Mesendoderm (in vitro differentiated cells): ENCODE results near the gene S100G.
A peak's percentile ranks its signal among the peaks of the same experiment; 100 is the strongest.
"Not testable (repeated sequence)": the region's sequence is repeated elsewhere in the genome, so short reads cannot be mapped to it uniquely, and the experiment has no call there.

Source experiments
- DNase-seq: peaks from one replicate; pipeline ENCODE4 v3.0.0; 2013
- H2AK5ac ChIP-seq: 2 replicates; pipeline ENCODE4 v1.6.1; 2013; ENCODE audit warnings: low read length, inconsistent platforms
- H2BK120ac ChIP-seq: 2 replicates; pipeline ENCODE4 v1.6.1; 2013; ENCODE audit warnings: low read depth, mild to moderate bottlenecking, low read length, moderate library complexity, mixed read lengths
- H2BK15ac ChIP-seq: replicated peaks from 2 replicates; pipeline ENCODE4 v1.6.1; 2013; ENCODE audit warnings: low read depth, mild to moderate bottlenecking, moderate library complexity
- H2BK5ac ChIP-seq: 2 replicates; pipeline ENCODE4 v1.6.1; 2013; ENCODE audit warnings: low read length, inconsistent platforms
- H3K18ac ChIP-seq: 2 replicates; pipeline ENCODE4 v1.6.1; 2013; ENCODE audit warnings: mild to moderate bottlenecking, low read length, mixed read lengths
- H3K23ac ChIP-seq: one replicate; pipeline ENCODE4 v1.6.1; 2013; ENCODE audit warnings: low read length
- H3K27ac ChIP-seq: 2 replicates; pipeline ENCODE4 v1.5.1; 2013; ENCODE audit warnings: low read depth, mild to moderate bottlenecking, inconsistent platforms, low read length, moderate library complexity
- H3K27me3 ChIP-seq: 2 replicates; pipeline ENCODE4 v1.6.1; 2013; ENCODE audit warnings: low read length, control low read depth, mild to moderate bottlenecking, inconsistent platforms; ENCODE audit not compliant: insufficient read depth, poor library complexity
- H3K36me3 ChIP-seq: 2 replicates; pipeline ENCODE4 v1.6.1; 2013; ENCODE audit warnings: low read length, inconsistent platforms; ENCODE audit not compliant: control insufficient read depth, insufficient read depth
- H3K4ac ChIP-seq: one replicate; pipeline ENCODE4 v1.6.1; 2013; ENCODE audit warnings: low read depth, mild to moderate bottlenecking, low read length, moderate library complexity
- H3K4me1 ChIP-seq: 2 replicates; pipeline ENCODE4 v1.6.1; 2013; ENCODE audit warnings: low read depth, low read length, inconsistent platforms; ENCODE audit not compliant: control insufficient read depth
- H3K4me2 ChIP-seq: 2 replicates; pipeline ENCODE4 v1.6.1; 2013; ENCODE audit warnings: low read length
- H3K4me3 ChIP-seq: 2 replicates; pipeline ENCODE4 v1.5.1; 2013; ENCODE audit warnings: mild to moderate bottlenecking, low read length
- H3K56ac ChIP-seq: one replicate; pipeline ENCODE4 v1.6.1; 2013; ENCODE audit warnings: low read length
- H3K79me1 ChIP-seq: 2 replicates; pipeline ENCODE4 v1.6.1; 2013; ENCODE audit warnings: low read length, inconsistent platforms
- H3K79me2 ChIP-seq: 2 replicates; pipeline ENCODE4 v1.6.1; 2013; ENCODE audit warnings: mild to moderate bottlenecking, low read length; ENCODE audit not compliant: control insufficient read depth, insufficient read depth
- H3K9ac ChIP-seq: 2 replicates; pipeline ENCODE4 v1.6.1; 2013; ENCODE audit warnings: low read length, inconsistent platforms
- H4K5ac ChIP-seq: one replicate; pipeline ENCODE4 v1.6.1; 2013; ENCODE audit warnings: low read length
- H4K8ac ChIP-seq: one replicate; pipeline ENCODE4 v1.6.1; 2013; ENCODE audit warnings: low read depth, mild to moderate bottlenecking, control low read depth, low read length, moderate library complexity
- WGBS: extraction: QIAGEN DNeasy Blood & Tissue Kit; methylation state at CpG from one replicate; pipeline ENCODE4 v1.1.7; 2013; ENCODE audit warnings: low lambda C conversion rate, missing lambda C conversion rate; ENCODE audit not compliant: insufficient coverage; ENCODE audit errors: extremely low coverage; 5-methylcytosine and 5-hydroxymethylcytosine counted together

Gene S100G

DNA sequence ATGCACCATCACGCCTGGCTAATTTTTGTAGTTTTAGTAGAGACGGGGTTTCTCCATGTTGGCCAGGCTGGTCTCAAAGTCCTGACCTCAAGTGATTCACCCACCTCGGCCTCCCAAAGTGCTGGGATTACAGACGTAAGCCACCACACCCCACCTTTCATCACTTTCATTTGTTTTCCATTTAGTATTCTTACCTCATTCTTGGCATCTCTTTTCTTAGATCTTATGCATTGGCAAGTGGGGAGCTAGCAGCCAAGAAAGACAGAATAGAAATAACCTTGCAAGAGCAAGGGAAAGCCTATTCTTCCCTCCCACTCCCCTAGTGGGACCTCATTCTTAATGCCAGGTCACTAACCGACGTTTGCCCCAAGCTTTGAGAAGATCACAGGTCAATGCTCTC is 21.4 kb upstream of the S100G start:
- H3K18ac ChIP-seq, H2BK15ac ChIP-seq, DNase-seq, H3K4ac ChIP-seq, H3K23ac ChIP-seq, H3K27me3 ChIP-seq, H4K8ac ChIP-seq, H3K79me2 ChIP-seq, H4K5ac ChIP-seq, H3K4me1 ChIP-seq, H3K56ac ChIP-seq, H3K4me2 ChIP-seq, H3K79me1 ChIP-seq, H3K36me3 ChIP-seq, H3K9ac ChIP-seq, H2BK5ac ChIP-seq, H2BK120ac ChIP-seq, H2AK5ac ChIP-seq, H3K4me3 ChIP-seq, H3K27ac ChIP-seq: not testable (repeated sequence)
- WGBS = no CpG with 5 or more reads among the region's 6 CpGs

DNA sequence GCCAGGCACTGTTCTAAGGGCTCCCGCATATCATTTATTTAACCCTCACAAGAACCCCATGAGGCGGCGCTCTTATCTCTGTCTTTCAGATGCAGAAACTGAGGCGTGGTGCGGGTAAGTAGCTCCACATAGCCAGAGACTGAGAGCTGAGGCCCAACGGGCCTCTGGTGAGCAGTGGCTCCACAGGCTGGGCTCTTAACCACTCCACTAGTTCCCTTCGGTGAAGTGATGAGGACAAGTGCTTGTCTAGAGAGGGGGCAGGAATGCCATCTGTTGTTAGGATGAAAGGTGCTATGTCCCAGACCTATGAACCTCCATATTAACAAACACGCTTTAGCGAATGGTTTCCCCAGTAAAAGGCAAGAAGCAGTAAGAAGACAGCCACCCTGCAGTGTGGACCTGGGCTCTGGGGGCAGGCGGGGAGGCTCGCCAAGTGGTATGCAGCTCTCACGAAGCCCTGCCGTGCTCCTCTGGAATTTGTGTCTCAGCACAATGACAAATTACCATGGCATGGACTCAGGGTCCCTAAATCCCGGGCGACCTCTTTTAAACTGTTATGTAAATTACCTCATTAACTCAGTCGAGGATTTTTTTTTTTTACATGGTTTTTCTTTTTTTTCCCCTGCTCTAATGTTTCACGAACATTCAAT is 20.9 kb upstream of the S100G start:
- H3K4ac ChIP-seq = no peak overlapping the region
- H3K9ac ChIP-seq = no peak overlapping the region
- no peaks in the 10 kb centered on the region for H3K79me2 ChIP-seq
- H4K8ac ChIP-seq = no peak overlapping the region
- WGBS = no CpG with 5 or more reads among the region's 17 CpGs
- H3K27ac ChIP-seq = no peak overlapping the region
- H3K36me3 ChIP-seq = no peaks in the 10 kb centered on the region
- no peak overlapping the region for H2BK5ac ChIP-seq
- no peak overlapping the region for H3K18ac ChIP-seq
- no peak overlapping the region for H3K23ac ChIP-seq
- H3K79me1 ChIP-seq = no peaks in the 10 kb centered on the region
- H2BK120ac ChIP-seq = no peak overlapping the region
- H3K27me3 ChIP-seq = no peaks in the 10 kb centered on the region
- H3K4me1 ChIP-seq = peaks cover 2% of the 10 kb centered on the region
- H3K56ac ChIP-seq = peak overlapping the region; percentile 7
- H3K4me2 ChIP-seq = no peak overlapping the region
- H2AK5ac ChIP-seq = no peak overlapping the region
- peak; percentile 85 for DNase-seq
- H3K4me3 ChIP-seq = no peak overlapping the region
- H4K5ac ChIP-seq = no peak overlapping the region
- H2BK15ac ChIP-seq = no peak overlapping the region

DNA sequence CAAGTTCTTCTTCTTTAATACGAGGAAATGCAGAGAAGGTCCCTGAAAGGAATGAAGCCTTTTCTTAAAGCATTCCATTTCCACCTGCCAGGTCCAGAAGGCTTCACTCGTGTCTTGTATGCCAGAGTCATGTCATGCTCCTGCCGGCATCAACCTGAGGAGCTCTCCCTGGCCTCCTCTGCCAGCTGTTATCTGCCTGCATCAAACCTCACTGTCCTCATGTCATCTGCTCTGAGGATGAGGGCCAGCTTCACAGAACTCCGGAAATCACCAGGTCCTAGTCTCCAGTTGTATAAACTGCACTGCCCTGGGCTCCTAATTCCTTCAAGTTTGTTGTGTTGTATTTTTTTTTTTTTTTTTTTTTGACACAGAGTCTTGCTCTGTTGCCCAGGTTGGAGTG is 20.0 kb upstream of the S100G start:
- no peak overlapping the region for H2BK15ac ChIP-seq
- H4K8ac ChIP-seq = no peak overlapping the region
- no peaks in the 10 kb centered on the region for H3K79me1 ChIP-seq
- no peak overlapping the region for H3K23ac ChIP-seq
- H3K79me2 ChIP-seq = no peaks in the 10 kb centered on the region
- H3K9ac ChIP-seq = no peak overlapping the region
- H3K4me2 ChIP-seq = no peak overlapping the region
- H3K4ac ChIP-seq = no peak overlapping the region
- H2BK5ac ChIP-seq = no peak overlapping the region
- H3K36me3 ChIP-seq = no peaks in the 10 kb centered on the region
- H2AK5ac ChIP-seq = no peak overlapping the region
- no peak overlapping the region for H4K5ac ChIP-seq
- peak; percentile 16 for DNase-seq
- H2BK120ac ChIP-seq = no peak overlapping the region
- H3K4me1 ChIP-seq = peaks cover 2% of the 10 kb centered on the region
- no peak overlapping the region for H3K18ac ChIP-seq
- no peaks in the 10 kb centered on the region for H3K27me3 ChIP-seq
- H3K4me3 ChIP-seq = no peak overlapping the region
- no CpG with 5 or more reads among the region's 4 CpGs for WGBS
- H3K56ac ChIP-seq = no peak overlapping the region
- peak overlapping the region; percentile 19 for H3K27ac ChIP-seq

DNA sequence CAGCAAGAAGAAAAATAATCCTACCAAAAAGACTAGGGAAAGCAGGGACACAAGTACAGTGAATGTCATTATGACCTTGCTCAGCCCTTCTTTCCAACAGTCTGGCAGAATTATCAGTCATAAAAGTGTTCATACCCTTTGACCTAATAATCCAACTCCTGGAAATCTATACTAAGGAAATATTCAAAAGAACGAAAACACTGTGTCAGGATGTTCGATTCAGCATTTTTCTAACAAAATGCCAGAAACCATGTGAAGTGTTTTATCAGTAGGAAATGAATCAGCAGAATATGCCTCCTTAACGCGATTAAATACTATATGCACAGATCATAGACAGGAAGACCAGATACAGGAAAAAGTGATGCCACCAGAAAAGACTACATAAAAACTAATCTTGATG is 16.2 kb upstream of the S100G start:
- H3K23ac ChIP-seq = no peak overlapping the region
- no peak overlapping the region for H3K9ac ChIP-seq
- H3K56ac ChIP-seq = no peak overlapping the region
- H3K79me1 ChIP-seq = no peaks in the 10 kb centered on the region
- no peak overlapping the region for H3K27ac ChIP-seq
- H3K18ac ChIP-seq = no peak overlapping the region
- H3K4me1 ChIP-seq = no peaks in the 10 kb centered on the region
- no peak for DNase-seq
- H4K8ac ChIP-seq = no peak overlapping the region
- no peak overlapping the region for H2BK15ac ChIP-seq
- H2AK5ac ChIP-seq = no peak overlapping the region
- H3K36me3 ChIP-seq = no peaks in the 10 kb centered on the region
- no peaks in the 10 kb centered on the region for H3K27me3 ChIP-seq
- H2BK5ac ChIP-seq = no peak overlapping the region
- H2BK120ac ChIP-seq = no peak overlapping the region
- H3K79me2 ChIP-seq = no peaks in the 10 kb centered on the region
- no peak overlapping the region for H3K4ac ChIP-seq
- no CpG with 5 or more reads among the region's 4 CpGs for WGBS
- no peak overlapping the region for H3K4me2 ChIP-seq
- H4K5ac ChIP-seq = no peak overlapping the region
- H3K4me3 ChIP-seq = no peak overlapping the region

DNA sequence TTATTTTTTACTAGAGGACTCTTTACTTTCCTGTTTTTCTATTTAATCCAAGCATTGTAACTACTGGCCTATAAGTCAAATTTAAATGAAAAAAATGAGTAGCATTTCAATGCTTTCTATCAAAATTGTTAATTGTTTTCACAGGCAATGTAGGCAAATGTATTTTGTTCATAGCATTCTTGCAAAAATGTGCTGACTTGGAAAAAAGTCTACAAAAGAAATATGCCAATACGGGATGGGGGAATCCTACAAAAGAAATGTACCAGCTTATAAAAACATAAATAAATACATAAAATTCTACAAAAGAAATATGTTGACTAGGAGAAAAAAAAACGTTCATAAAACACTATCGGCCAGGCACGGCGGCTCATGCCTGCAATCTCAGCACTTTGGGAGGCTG is 14.9 kb upstream of the S100G start:
- H3K9ac ChIP-seq = no peak overlapping the region
- no CpG with 5 or more reads among the region's 5 CpGs for WGBS

DNA sequence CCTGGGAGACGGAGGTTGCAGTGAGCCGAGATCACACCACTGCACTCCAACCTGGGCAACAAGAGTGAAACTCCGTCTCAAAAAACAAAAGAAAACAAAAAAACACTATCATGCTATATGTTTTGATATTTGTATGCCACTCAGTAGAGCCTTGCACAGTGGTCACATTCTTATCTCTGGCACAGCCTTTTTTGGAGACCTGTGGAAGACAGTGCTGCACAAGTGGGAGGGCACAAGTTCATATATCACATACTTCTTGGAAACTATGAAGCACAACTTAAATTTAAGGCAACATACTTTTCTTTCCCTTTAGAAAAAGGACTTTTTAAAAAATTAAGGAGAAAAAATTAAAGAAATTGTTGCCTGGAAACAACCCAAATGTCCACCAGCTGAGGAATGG is 14.4 kb upstream of the S100G start:
- no peaks in the 10 kb centered on the region for H3K4me1 ChIP-seq
- no peak overlapping the region for H3K9ac ChIP-seq
- H3K79me1 ChIP-seq = no peaks in the 10 kb centered on the region
- no peak overlapping the region for H4K5ac ChIP-seq
- WGBS = no CpG with 5 or more reads among the region's 3 CpGs
- H3K18ac ChIP-seq = no peak overlapping the region
- DNase-seq = no peak
- H4K8ac ChIP-seq = no peak overlapping the region
- no peak overlapping the region for H3K4me2 ChIP-seq
- H3K56ac ChIP-seq = no peak overlapping the region
- H2BK15ac ChIP-seq = no peak overlapping the region
- no peak overlapping the region for H3K4ac ChIP-seq
- no peaks in the 10 kb centered on the region for H3K79me2 ChIP-seq
- no peaks in the 10 kb centered on the region for H3K36me3 ChIP-seq
- H2BK5ac ChIP-seq = no peak overlapping the region
- H3K27ac ChIP-seq = no peak overlapping the region
- no peak overlapping the region for H2AK5ac ChIP-seq
- no peak overlapping the region for H3K4me3 ChIP-seq
- no peak overlapping the region for H2BK120ac ChIP-seq
- no peak overlapping the region for H3K23ac ChIP-seq
- no peaks in the 10 kb centered on the region for H3K27me3 ChIP-seq

More for the DNA sequence above, 14.9 kb upstream of the S100G start:
- Histone ChIP-seq H3K4me2 (no peak overlapping the region), H4K8ac (no peak overlapping the region), H3K56ac (no peak overlapping the region), H2BK5ac (no peak overlapping the region), H3K18ac (no peak overlapping the region), H2BK15ac (no peak overlapping the region), H2BK120ac (no peak overlapping the region), H3K4me3 (no peak overlapping the region), H3K79me2 (no peaks in the 10 kb centered on the region), H3K4me1 (no peaks in the 10 kb centered on the region), H3K4ac (no peak overlapping the region), H3K79me1 (no peaks in the 10 kb centered on the region), H3K27ac (no peak overlapping the region), H3K36me3 (no peaks in the 10 kb centered on the region), H4K5ac (no peak overlapping the region), H3K23ac (no peak overlapping the region), H2AK5ac (no peak overlapping the region), H3K27me3 (no peaks in the 10 kb centered on the region)
- DNase-seq = no peak
